Epidermal melanocyte (primary cell): ENCODE results near the gene NAT16.
"Not testable (repeated sequence)": the region's sequence is repeated elsewhere in the genome, so short reads cannot be mapped to it uniquely, and the experiment has no call there.

ENCODE experiments used
- DNase-seq: peaks from one replicate; pipeline ENCODE4 v3.0.0; 2011; ENCODE audit warnings: low spot score; ENCODE audit not compliant: insufficient read length

Gene NAT16

DNA sequence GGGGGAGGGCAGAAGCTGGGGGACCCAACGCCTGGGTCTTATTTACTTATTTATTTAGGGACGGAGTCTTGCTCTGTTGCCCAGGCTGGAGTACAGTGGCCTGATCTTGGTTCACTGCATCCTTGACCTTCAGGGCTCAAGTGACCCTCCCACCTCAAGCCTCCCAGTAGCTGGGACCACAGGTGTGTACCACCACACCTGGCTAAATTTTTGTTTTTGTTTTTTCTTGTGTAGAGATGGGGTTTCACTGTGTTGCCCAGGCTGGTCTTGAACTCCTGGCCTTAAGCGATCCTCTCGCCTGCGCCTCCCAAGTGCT lies 22.5 kb upstream of the NAT16 start:
- DNase-seq, result no peak

DNA sequence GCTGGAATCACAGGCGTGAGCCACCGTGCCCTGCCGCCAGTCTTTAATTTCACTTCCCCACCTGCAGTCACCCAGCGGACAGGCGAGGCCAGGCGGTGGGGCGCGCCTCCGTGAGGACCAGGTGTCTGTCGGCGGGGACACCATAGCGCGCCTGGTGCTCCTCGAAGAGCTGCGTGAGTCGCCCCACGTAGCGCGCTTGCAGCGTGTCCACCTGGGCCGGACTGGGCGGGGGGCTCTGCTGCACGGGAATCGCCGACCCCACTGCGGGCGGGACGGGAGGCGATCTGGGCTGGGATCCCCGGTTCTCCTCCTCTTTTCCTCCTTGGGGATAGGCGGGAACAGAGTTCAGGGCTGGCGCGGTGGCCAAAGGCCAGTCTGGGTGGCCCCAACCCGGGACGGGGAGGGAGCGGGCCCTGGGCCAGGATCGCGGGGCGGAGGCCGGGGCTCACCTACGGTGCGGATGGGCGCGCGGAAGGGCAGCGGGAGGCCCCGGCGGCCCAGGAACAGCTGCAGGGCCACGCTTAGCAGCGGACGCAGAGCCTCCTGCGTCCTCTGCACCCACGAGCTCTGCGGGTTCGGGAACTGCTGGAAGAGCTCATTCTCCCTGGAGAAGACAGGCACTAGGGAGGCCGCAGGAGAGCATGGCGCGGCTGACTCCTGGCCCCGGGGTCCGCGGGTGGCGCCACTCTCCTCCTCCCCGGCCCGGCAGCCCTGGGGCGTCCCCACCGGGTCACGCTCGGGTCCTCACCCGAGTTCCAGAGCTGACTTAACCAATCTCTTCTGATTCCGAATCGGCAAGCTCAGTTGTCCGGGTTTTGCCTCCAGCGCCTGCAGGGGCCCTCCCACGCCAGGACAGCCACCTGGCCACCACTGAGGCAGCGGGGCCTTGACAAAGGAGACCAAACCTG lies 21.9 kb upstream of the NAT16 start:
- DNase-seq, result no peak

DNA sequence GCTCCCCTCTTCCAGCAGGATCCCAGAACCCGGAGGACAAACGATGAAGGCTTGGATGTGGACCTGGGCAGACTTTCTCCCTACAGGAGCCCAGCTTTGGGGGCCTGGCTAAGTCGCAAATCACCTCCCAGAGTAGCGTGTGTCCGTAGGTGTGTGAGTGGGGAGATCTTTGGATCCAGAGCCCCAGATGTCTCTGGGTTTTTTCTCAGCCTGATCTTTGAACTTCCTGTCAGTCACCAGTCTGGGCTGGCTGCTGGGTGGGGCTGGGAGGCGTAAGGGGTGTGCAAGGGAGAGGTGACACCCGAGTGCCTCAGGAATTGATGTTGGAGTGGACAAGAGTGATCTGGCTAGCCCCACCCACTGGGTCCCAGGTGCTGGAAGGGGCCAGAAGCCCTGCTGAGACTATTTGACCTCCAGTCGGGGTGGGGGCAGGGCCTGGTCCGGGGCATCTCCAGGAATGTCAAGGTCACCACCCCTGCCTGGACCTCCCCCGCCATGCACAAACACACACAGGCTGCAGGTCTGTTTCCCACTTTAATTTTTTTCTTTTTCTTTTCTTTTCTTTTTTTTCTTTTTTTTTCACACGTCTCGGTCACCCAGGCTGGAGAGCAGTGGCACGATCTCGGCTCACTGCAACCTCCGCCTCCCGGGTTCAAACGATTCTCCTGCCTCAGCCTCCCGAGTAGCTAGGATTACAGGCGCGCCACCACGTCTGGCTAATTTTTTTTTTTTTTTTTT lies 20.9 kb upstream of the NAT16 start, which contains the start of gene MOGAT3:
TSS of gene MOGAT3 (minus strand) at position 175 of the 738 bp plus-strand sequence. CDS start 182 bp downstream, outside the sequence.
- no peak for DNase-seq

DNA sequence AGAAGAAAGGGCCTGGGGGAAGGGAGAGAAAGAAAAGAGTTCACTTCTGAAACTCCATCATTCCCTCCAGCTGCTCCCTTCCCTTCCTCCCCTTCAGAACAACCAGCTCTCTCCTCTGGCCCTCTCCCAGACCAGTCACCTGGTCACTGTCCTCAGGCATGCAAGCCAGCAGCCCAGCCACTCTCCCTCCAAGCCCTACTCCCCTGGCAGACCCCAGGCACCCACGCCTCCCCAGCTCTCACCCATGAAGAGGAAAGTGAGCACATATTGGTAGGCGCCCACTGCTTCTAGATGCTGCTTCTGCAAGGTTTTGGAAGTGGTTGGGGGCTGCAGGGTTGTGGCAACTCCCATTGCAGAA lies 20.4 kb upstream of the NAT16 start:
- DNase-seq, result no peak

DNA sequence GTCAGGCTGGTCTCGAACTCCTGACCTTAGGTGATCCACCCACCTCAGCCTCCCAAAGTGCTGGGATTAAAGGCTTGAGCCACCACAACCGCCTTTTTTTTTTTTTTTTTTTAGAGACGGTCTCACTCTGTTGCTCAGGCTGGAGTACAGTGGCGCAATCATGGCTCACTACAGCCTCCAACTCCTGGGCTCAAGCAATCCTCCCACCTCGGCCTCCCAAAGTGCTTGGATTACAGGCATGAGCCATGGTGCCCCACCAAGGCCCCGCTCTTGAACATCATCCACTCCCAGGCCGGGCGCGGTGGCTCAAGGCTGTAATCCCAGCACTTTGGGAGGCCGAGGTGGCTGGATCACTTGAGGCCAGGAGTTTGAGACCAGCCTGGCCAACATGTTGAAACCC lies 19.4 kb upstream of the NAT16 start:
- DNase-seq, result not testable (repeated sequence)

DNA sequence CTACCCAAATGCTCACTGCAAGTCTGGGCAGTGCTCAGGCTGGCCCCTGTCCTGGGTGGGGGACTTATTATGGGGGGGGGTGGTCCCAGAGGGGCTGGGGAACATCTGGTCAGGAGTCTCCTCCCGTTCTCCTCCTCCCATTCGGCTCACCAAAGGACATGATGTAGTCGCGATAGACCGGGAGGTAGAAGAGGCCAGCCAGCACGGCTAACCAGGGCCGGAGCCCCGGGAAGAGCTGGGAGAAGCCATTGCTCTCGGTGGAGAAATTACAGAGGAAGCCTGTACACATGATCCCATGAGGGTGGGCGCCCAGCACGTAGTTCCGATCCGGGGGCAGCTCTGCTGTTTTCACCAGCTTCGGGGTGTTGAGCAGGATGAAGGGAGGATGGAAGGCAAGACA lies 18.4 kb upstream of the NAT16 start:
- no peak for DNase-seq

DNA sequence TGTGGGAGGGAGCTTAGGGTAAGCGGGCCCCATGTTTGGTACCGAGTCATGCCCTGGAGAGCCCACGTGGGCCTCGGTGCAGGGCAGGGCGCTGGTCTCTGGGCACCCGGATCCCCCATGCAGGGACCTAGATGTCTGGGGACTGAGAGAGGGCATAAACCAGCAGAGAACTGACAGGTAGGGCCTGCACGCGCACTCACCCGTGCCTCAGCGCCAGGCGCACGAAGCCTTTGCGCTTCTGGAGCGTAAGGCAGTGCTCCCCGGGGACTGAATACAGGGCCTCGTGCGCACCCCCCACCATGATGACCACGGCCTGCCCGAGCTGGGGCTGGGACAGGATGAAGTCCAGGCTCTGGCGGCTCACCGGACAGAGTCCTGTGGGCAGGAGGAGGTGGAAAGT lies 17.9 kb upstream of the NAT16 start:
- no peak for DNase-seq

DNA sequence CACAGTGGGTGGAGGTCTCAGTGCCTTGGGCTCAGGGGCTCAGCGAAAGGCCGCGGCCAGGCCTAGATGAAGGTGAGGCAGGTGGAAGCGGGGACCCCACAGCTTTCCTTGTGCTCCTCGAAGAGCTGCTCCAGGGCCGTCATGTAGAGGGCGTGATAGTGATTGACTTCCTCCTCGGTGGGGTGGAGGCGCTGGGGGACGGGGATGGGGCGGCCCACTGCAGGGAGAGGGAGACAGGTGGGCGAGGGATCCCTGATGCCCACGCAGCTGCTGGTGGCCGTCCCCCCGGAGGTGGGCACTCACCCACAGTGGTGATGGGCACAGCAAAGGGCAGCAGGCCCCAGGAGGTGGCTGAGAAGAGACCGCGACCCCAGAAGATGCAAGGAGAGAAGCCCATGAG lies 15.8 kb upstream of the NAT16 start:
- DNase-seq, result no peak

DNA sequence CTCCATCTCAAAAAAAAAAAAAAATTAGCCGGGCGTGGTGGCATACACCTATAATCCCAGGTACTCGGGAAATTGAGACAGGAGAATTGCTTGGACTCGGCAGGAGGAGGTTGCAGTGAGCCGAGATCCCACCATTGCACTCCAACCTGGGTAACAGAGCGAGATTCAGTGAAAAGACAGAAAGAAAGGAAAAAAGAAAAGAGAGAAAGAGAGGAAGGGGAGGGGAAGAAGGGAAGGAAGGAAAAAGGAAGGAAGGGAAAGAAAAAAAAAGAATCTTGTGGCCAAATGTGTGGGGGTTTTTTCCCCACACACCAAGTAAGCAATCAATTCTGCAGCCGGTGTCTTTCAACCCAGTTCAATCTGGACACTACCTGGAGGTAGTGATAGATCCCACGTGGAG lies 9.0 kb upstream of the NAT16 start:
- no peak for DNase-seq

DNA sequence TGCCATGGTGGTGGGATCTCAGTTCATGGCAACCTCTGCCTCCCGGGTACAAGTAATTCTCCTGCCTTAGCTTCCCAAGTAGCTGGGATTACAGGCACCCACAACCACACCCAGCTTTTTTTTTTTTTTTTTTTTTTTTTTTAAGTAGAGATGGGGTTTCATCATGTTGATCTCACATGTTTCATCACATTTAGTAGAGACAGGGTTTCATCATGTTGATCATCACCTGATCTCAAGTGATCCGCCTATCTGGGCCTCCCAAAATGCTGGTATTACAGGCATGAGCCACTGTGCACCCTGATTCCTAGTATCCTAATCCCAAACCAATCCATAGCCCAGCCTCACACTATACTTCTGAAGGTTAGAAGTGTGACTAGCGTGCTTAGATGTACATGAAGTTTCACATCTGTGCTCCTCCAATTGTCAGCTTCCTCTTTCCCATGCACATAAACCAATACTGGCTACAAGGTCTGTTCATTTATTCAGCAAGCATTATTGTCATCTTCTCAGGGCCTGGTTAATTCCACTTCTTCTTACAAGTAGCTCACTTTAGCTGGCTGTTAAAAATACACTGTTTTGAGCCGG lies 6.8 kb upstream of the NAT16 start:
- DNase-seq, result no peak

DNA sequence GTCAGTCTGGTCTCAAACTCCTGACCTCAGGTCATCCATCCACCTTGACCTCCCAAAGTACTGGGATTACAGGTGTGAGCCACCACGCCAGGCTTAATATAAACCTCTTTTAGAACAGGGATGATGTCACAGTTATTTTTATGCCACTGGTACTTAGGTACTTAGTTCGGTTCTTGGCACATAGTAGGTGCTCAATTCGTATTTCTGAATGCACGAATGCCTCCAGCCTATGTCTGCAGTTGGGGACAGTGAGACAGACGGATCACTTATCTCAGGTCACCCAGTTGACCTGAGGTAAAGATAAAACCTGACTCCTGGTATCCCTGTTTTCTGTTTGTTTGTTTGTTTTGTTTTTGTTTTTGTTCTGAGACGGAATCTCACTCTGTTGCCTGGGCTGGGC lies 6.1 kb upstream of the NAT16 start:
- DNase-seq, result no peak

DNA sequence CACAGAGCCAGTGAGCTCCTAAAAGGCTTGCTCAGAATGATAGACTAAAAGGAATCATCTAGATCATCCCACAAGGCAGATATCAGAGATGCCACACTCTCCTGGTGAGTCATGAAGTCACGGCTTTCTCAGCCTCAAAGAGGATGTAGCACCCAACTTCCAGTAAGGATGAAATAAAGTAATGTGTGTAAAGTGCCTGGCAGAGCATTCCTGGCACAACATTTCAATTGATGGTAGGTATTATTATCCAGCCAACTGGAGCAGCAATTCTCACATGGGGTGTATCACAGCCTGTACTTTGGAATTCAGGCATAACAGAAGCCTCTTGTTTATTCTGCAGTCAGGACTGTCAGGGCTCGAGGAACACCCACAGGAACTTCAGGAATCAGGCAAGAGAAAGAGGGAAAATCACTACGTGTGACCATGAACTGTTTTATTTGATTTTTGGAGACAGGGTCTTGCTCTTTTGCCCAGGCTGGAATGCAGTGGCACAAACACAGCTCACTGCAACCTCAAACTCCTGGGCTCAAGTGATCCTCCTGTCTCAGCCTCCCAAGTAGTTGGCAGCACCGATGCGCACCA lies 5.3 kb upstream of the NAT16 start:
- DNase-seq, result no peak

DNA sequence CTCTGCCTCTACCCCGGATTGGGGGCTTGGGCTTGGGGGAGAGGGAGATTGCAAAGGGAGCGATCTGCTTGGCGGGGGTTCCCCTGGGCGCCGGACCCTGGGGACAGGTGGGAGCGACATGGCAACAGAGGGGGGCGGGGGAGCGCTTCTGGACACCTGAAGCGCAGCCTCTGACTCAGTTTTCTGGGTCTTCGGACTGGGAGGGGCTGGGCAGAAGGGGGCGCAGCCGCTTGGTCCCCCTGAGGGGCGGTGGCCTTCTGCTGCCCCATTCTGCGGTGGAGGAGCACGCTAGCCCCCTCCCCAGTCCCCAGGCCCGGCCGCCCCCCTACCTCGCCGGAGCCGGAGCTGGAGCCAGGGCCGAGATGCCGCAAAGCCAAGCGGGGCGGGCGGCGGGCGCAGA lies 380 bp downstream of the NAT16 start:
- DNase-seq, result no peak

DNA sequence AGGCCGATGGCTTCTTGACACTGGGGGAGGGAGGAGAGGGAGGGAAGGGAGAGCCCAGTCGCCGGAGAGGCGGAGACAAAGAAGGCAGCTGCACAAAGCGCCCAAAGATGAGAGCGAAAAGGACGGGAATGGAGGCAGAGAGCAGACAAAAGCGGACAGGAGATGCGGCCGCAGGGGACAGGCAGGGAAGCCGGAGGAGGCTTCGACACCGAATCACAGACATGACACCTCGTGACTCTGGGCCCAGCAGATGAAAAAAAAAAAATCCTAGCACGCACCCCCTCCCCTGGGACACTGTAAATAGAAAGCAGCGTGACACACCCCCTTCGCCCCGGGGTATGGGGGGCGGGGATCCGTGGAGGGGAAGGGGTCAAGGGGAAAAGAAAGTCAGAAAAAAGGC lies 976 bp downstream of the NAT16 start:
- no peak for DNase-seq

DNA sequence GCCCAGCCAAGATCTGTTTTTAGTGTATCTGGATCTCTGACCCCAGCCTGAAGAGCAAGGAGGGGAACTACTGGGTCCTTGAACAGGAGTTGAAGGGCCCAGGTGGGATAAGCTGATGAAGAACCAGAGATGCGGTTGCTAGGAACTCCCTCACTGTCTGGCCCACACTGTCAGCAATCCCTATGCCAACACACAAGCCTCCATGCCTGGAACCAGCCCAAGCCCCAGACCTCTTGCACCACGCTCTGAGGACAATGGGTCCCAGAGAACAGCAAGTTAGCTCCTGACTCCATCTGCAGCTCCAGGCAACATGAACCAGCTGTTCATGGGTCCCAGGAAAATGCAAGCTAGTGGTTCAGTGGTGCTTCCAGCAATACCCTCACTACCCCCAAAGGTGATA lies 2.4 kb downstream of the NAT16 start:
- no peak for DNase-seq

DNA sequence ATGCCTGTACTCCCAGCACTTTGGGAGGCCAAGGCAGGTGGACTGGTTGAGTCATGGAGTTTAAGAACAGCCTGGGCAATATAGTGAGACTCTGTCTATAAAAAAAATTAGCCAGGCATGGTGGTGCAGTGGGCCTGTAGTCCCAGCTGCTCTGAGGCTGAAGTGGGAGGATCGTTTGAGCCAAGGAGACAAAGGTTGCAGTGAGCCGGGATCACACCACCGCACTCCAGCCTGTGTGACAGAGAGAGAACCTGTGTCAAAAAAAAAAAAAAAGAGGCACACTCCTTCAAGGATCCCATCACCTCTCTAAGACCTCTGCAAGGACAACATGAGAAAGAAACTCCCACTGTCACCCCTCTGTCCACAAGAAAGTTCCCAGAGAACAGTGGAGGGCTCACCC lies 4.4 kb downstream of the NAT16 start:
- DNase-seq, result no peak

DNA sequence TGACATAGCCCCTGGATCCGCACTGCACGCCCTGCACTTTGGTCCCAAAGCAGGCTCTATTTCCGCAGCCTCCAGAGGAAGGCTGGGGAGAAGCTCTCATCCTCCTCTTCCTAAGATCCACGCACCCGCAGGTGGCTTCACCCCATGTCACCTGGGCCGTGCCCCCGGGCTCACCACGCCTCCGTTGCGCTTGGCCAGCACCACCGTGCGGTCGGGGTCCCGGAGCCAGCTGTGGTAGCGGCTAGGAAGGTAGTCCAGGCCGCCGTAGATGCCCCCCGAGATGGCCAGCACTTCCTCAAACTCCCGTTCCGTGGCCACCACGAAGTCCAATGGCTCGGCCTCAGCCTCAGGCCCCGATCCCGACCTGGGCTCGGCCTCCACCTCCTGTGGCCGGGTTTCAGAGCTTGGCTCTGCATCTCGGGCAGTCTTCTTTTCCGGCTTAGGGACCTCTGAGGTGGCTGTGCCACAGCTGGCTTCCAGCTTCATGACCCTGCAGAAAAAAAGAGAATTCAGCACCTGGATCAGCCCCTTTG lies 5.7 kb downstream of the NAT16 start:
- no peak for DNase-seq

DNA sequence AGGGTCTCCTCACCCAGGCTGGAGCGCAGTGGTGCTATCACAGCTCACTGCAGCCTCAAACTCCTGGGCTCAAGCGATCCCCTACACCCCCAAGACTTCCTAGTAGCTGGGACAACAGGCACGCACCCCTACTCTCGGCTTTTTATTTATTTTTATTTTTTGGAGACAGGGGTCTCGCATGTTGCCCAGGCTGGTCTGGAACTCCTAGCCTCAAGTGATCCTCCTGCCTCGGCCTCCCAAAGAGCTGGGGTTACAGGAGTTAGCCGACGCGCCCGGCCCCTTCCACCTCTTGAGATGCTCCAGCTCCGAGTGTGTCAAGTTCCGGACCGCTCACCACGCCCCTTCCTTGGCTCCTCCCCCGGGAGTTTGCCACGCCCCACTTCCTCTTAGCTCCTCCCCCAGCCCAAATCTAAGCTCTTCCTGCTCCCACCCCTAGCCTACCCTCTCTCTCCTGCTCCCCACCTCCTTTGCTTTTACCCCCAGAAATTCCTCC lies 6.3 kb downstream of the NAT16 start:
- no peak for DNase-seq

DNA sequence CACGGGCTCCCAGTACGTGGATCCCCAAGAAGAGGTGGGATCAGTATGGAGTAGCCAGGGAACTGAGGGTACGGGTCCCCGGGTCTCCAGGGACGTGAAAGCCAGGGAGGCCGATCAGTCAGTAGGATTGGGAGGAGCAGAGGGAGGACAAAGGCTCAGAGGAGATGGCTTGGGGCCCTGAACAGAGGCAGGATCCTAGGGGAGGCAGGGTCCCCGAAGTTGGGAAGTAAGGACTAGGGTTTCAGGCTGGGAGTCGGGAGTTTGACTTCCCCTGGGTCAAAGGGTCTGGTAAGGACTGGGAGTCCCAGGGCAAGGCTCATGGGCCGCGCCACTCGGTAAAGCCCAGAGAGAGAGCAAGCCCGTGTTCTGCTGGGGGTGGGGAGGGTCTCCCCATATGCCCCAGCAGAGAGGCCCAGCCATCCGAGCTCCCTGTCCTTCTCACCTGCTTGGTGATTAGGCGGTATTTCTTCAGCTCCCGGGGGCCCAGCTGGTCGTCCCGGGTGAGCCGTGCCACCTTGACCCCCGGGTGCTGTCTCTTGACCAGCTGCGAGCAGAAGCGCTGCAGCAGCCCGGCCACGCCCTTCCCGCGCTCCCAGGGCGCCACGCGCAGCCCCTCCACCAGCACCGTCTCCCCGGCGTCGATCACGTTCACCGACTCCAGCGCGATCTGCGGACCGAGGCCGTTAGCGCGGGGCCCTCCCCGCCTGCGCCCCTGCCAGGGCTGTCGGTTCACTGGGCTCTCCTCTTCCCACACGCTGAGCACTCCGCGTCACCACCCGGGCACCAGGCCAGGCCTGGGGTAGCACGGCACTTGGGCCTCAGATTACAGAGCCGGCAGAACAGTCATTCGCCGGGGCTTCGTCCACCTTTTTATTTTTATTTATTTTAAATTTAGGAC lies 7.0 kb downstream of the NAT16 start:
- DNase-seq, result no peak

DNA sequence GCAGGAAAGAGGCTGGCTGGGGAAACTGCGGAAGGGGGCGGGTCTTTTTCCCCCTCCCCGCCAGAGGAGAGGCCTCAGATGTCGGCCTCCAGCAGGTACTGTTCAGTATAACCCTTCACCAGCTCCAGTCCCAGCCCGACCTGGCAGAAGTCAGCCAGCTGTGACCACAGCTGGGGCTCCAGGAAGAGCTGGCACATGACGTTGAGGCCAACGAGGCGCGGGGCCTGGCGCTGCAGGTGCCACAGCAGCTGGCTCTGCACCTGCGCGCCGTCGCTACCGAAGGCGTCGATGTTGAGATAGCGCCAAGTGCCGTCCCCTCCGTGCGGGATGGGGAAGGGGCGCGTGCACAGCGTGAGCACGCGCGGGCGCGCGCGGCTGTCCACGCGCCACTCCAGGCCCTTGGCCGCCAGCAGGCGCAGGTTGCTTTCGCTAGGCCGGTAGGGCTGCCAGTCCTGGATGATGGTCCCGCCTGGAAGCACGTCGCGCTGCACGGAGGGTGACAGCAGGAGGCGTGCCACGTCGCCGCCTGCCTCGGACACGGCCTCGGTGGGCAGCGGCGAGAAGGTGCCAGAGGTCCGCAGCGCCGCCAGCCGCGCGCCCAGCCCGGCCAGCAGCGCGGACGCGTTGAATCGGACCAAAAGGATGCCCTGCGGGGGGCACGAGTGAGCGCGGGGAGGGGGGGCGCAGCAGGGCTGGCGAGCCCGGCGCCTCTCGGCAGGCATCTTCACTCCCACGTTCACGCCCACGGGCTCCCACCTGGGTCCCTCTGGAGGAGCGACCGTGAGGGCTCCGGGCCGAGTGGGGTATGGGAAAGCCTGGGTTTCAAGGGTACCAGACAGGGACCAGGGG lies 7.9 kb downstream of the NAT16 start:
- DNase-seq, result no peak
